HepG2 (cell line): ENCODE data around the gene FLYWCH1.

ENCODE experiments used
- ATF7 ChIP-seq, 2 experiments: fragments of 450-650 bp in 1 of 2; sonication (generic) in 1 of 2; formaldehyde crosslinking in 1 of 2; IDR thresholded peaks; 2 replicates each; pipeline versions ENCODE4 v1.4.0 to v1.6.1; 2016 to 2020; ENCODE audit warnings: antibody characterized with exemption in 1 of 2, mild to moderate bottlenecking in 1 of 2, missing genetic modification reagents in 1 of 2
- CBX2 ChIP-seq, 2 experiments: fragments of 200-600 bp in 1 of 2; sonication (generic); formaldehyde crosslinking in 1 of 2; IDR thresholded peaks; 2 replicates each; pipeline versions ENCODE4 v1.7.0 to v1.8.1; 2018 to 2022; ENCODE audit warnings: low read depth in 2 of 2, low read length in 1 of 2, mild to moderate bottlenecking in 1 of 2, missing genetic modification reagents in 1 of 2
- CTCF ChIP-seq: sonication (generic); formaldehyde crosslinking; IDR thresholded peaks from 2 replicates; pipeline ENCODE4 v1.5.0; 2020; ENCODE audit warnings: mild to moderate bottlenecking, missing genetic modification reagents, moderate library complexity
- GTF3A ChIP-seq: sonication (generic); formaldehyde crosslinking; conservative IDR thresholded peaks from 2 replicates; pipeline ENCODE4 v1.4.0; 2020; ENCODE audit warnings: mild to moderate bottlenecking, missing genetic modification reagents
- PITX1 ChIP-seq: sonication (generic); formaldehyde crosslinking; IDR thresholded peaks from 2 replicates; pipeline ENCODE4 v1.5.1; 2020; ENCODE audit warnings: mild to moderate bottlenecking, missing genetic modification reagents
- POLR2AphosphoS5 ChIP-seq: IDR thresholded peaks from 2 replicates; pipeline ENCODE4 v1.6.1; 2012; ENCODE audit warnings: low read depth, low read length
- RBFOX2 ChIP-seq: fragments of 200-400 bp; formaldehyde crosslinking; IDR thresholded peaks from 2 replicates; pipeline ENCODE4 v1.6.1; 2017; ENCODE audit warnings: low read depth, mild to moderate bottlenecking, low read length
- RFX5 ChIP-seq: IDR thresholded peaks from 2 replicates; pipeline ENCODE4 v1.6.1; 2011; ENCODE audit warnings: low read depth, low read length, improper control_type of control experiment
- TRIM24 ChIP-seq: sonication (generic); formaldehyde crosslinking; IDR thresholded peaks from 2 replicates; pipeline ENCODE4 v1.8.0; 2022; ENCODE audit warnings: mild to moderate bottlenecking, missing genetic modification reagents
- ZNF138 ChIP-seq: sonication (generic); formaldehyde crosslinking; IDR thresholded peaks from 2 replicates; pipeline ENCODE4 v1.5.0; 2020; ENCODE audit warnings: mild to moderate bottlenecking, low read depth, missing genetic modification reagents
- ZNF780A ChIP-seq: sonication (generic); formaldehyde crosslinking; IDR thresholded peaks from 2 replicates; pipeline ENCODE4 v1.8.0; 2022; ENCODE audit warnings: mild to moderate bottlenecking, missing genetic modification reagents, moderate library complexity
- ZZZ3 ChIP-seq: sonication (generic); formaldehyde crosslinking; IDR thresholded peaks from 2 replicates; pipeline ENCODE4 v1.4.0; 2020; ENCODE audit warnings: missing genetic modification reagents, mild to moderate bottlenecking, borderline replicate concordance

- peak; percentile 95; the same call in 1 of the 2 replicates for TF ChIP-seq ZNF138 (CRISPR knock-in tag)
- no peak for TF ChIP-seq CBX2 (IDR thresholded peaks at IDR 0.05; ENCODE audit: low read depth, low read length)
- TF ChIP-seq CBX2 (CRISPR knock-in tag; IDR thresholded peaks at IDR 0.05; ENCODE audit: low read depth): no peak
- TF ChIP-seq ZNF780A (CRISPR knock-in tag): 0 out of 2 replicates have a peak, but pooled peaks have one; percentile 64
- peak; percentile 65 for TF ChIP-seq RBFOX2
- peak; percentile 90 for TF ChIP-seq PITX1 (CRISPR knock-in tag)
- no peak for TF ChIP-seq TRIM24
- peak; percentile 30 for TF ChIP-seq CTCF (CRISPR knock-in tag)
- TF ChIP-seq ZZZ3 (CRISPR knock-in tag): peak; percentile 94
- no peak; the same call in 1 of the 2 replicates for TF ChIP-seq GTF3A (CRISPR knock-in tag)
- peak; percentile 52 for TF ChIP-seq RFX5
- TF ChIP-seq POLR2AphosphoS5: peak; percentile 71
- no peak; the same call in 1 of the 2 replicates for TF ChIP-seq ATF7 (IDR thresholded peaks at IDR 0.05)
- peak; percentile 67 for TF ChIP-seq ATF7 (CRISPR knock-in tag; IDR thresholded peaks at IDR 0.05)
Measured at GRCh38 chr16:2968738-2969544, 57.2 kb downstream of the FLYWCH1 start, which contains the start of gene PAQR4.
